IPS-18c (cell line): Measurements from ENCODE around the gene RTN4.

ENCODE experiments used
- H3K4me3 ChIP-seq: 2 replicates; pipeline ENCODE4 v1.7.0; 2013; ENCODE audit warnings: low read depth, mild to moderate bottlenecking, low read length, moderate library complexity; ENCODE audit not compliant: insufficient read depth
- H3K9me3 ChIP-seq: one replicate; pipeline ENCODE4 v1.6.1; 2013; ENCODE audit warnings: mild to moderate bottlenecking, low read length, moderate library complexity; ENCODE audit not compliant: control insufficient read depth, insufficient read depth

Gene RTN4

DNA sequence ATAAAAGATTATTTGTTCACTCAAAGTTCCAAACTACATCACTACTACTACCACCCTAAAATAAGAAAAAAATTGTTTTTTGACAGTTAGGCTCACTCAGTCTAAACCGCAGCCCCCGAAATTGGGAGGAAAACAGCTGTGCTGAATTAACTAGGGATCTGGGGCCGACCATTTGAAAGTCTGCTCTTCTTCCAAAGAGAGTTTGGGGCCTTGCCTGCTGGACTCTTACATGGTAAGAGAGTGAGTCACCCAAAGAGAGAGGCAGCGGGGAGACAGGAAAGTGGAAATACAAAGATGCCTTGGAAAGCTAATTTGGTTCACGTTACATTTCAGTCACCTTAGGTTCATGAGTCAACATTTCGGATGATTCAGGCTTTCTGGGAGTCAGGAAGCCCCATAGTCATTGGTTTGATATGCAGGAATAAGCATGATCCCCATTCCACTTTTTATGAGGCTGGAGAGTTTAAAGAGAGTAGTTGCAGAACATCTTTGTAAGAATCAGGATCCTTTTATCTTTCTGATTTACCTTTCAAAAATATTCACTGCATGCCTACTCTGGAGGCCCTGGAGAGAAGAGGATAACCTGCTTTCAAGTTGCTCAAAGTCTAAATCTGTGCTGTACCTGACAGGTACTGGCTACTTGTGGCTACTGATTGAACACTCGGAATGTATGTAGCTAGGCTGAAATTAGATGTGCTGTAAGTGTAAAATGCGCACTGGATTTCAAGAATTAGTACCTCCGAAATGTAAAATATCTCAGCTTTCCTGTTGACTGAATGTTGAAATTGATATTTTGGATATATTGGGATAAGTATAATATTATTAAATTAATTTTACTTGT, 995 bp upstream of the RTN4 start:
- no peaks in the 10 kb centered on the region for H3K9me3 ChIP-seq

DNA sequence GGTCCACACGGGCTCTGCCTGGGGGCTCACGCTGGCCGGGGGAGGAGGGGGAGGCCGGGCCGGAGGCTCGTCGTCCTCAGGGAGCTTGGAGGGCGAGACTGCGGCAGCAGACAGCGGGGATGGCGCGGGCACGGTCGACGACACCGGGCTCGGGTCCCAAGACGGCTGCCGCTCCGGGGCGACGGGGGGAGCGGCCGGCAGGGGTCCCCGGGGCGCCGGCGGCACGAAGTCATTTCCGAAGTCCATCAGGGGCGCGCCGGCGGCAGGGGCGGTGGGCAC, 491 bp downstream of the RTN4 start:
- Histone ChIP-seq H3K9me3 (no peaks in the 10 kb centered on the region), H3K4me3 (peak overlapping the region; percentile 76)

More for the DNA sequence above, 995 bp upstream of the RTN4 start:
- H3K4me3 ChIP-seq: peak overlapping the region; percentile 65

DNA sequence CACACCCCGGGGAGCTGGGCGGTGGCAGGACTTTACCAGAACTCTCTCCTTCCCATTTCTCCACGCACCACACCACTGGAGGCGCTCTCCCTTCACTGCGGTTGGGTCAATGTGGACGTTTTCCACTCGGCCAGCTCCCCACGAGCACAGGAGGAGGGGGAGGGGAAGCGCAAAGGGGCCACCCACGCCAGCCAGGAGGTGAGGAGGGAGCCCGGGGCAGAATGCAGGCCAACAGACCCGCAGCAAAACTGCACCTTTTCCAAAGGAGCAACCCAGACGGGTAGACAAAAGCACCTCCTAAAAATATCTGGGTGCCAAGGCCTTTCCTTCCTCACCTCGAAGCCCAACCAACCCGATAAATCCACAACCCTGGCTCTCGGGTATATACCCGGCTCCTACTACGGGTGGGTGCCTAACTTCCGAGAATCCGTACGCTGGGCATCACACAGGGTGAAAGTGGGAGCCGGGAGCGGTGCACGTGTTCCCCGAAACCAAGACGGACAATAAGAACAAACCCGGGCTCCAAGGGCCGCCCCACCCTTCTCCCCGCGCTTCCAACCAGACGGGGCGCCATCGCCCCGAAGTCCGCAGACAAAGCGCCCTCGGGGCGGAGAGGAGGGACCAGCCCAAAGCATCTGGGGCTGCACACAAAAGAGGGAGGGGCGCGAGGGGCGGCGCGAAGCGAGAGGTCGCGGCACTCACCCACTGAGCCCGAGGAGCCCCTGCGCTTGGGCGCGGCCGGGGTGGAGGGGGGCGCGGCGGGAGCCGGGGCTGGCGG, 1.0 kb downstream of the RTN4 start:
- Histone ChIP-seq H3K4me3 (peak overlapping the region; percentile 76), H3K9me3 (no peaks in the 10 kb centered on the region)

DNA sequence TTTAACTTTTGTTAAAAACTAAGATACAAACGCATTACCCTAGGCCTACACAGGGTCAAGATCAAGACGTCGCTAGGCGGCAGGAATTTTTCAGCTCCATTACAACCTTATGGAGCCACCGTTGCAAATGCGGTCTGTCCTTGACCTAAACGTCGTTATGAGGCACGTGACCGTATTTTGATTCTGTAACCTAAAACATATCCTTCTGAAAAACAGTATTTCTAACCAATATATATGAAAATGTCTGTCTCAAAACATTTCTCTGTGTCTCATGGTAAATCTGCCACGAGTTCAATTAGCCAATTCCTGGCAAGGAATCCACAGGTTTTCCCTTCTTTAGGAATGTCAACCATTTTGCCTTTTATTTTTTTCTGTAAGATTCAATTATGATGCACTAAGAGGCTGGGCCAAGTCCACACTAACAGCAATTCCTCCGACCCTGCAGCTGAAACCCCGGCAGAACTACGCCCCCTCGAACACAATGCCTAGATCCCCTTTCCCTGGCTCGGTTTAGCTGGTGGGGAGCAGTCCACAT, 1.7 kb downstream of the RTN4 start:
- no peaks in the 10 kb centered on the region for H3K9me3 ChIP-seq
- H3K4me3 ChIP-seq: peak overlapping the region; percentile 76

DNA sequence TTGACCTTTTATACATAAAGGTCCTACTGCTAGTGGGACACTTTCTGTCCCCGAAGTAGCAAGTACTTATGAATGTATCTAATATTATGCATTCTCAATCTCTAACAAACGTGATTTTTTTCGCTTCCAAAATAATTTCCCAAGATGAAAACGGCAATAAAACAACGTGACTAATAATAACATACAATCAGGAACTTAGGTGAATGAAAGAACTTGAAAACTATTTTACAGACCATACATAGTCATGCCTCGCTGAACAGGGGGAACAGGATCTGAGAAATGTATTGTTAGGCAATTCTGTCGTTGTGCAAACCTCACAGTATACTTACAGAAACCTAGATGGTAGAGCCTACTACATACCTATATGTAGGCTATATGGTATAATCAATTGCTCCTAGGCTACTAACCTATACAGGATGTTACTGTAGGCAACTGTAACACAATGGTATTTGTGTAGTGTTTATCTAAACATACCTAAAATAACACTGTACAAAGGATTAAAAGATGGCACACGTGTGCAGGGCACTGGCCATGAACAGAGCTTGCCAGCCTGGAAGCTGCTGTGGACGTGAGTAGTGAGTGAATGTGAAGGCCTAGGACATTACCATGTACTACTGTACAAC, 2.5 kb downstream of the RTN4 start:
- peak overlapping the region; percentile 76; the same call in 1 of the 2 replicates for H3K4me3 ChIP-seq

DNA sequence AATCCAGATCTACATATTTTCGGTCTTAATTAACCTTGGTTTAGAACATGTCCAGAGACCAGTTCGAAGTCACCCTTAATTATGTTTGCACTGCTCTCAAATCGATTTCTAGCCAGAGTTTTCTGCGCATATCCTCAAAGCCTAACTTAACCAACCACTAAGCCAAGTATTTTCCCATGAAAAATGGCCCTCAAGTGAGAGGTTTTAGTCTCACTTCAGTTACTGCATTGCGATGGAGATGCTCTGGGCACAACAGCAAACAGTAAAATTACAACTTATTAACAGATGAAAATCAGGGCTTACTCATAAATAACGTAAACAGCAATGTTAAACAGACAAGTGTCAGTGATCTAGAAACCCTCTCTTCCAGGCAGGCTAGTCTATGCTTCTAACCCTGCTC, 4.5 kb downstream of the RTN4 start:
- Histone ChIP-seq H3K9me3 (no peaks in the 10 kb centered on the region), H3K4me3 (no peak overlapping the region)

More for the DNA sequence above, 2.5 kb downstream of the RTN4 start:
- H3K9me3 ChIP-seq: no peaks in the 10 kb centered on the region

DNA sequence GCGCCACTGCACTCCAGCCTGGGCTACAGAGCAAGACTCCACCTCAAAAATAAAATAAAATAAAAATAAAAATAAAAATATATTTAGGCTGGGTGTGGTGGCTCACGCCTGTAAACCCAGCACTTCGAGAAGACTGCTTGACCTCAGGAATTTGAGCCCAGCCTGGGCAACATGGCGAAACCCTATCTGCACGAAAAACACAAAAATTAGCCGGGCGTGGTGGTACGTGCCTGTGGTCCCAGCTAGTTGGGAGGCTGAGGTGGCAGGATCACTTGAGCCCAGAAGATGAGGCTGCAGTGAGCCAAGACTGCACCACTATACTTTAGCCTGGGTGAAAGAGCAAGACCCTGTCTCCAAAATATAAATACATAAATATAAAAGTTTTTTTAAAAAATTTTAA, 6.4 kb downstream of the RTN4 start:
- H3K9me3 ChIP-seq: no peaks in the 10 kb centered on the region
- no peak overlapping the region for H3K4me3 ChIP-seq

DNA sequence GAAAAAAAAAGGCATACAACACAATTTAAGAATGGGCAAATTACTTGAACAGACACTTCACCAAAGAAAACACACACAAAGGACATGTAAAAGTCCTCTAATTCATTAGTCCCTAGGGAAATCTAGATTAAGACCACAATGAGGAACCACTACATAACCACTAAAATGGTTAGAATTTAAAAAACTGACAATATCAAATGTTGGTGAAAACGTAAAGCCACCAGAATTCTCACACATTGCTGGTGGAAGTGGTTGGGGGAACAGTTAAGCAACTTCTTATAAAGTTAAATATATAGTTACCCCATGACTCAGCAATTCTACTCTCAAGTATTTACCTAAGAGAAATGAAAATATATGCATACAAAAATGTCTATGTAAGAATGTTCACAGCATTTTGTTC, 11.8 kb downstream of the RTN4 start:
- Histone ChIP-seq H3K4me3 (no peak overlapping the region), H3K9me3 (no peaks in the 10 kb centered on the region)

GRCh38 chr2:55035716-55036115, 14.5 kb downstream of the RTN4 start:
- Histone ChIP-seq H3K9me3 (no peaks in the 10 kb centered on the region), H3K4me3 (no peak overlapping the region)

- no peaks in the 10 kb centered on the region for H3K9me3 ChIP-seq
- H3K4me3 ChIP-seq: no peak overlapping the region
These were observed 16.3 kb downstream of the RTN4 start for GRCh38 chr2:55033921-55034320.

GRCh38 chr2:55033076-55033742, 17.0 kb downstream of the RTN4 start:
- H3K9me3 ChIP-seq: no peaks in the 10 kb centered on the region
- H3K4me3 ChIP-seq: no peak overlapping the region

- Histone ChIP-seq H3K9me3 (no peaks in the 10 kb centered on the region), H3K4me3 (no peak overlapping the region)
These were observed 18.7 kb downstream of the RTN4 start for GRCh38 chr2:55031505-55031904.

DNA sequence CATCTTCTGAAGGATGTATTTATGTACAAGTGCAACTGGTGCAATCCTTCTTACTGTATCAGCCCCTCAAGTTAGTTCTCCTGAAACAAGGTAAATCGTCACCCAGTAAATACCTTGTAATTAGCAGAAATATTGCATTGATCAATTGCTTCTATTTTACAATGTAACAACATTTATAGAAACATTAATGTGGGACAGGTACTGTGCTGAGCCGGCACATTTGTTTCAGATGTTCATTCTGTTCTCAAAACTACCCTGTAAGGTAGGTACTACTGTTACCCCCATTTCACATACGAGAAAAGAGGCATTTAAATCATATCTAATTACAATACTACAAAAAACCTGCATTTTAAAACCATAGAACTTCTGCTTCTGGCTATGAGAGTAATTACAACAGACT, 19.5 kb downstream of the RTN4 start:
- Histone ChIP-seq H3K4me3 (no peak overlapping the region), H3K9me3 (no peaks in the 10 kb centered on the region)

- H3K4me3 ChIP-seq: no peak overlapping the region
- H3K9me3 ChIP-seq: no peaks in the 10 kb centered on the region
These were observed 21.2 kb downstream of the RTN4 start for GRCh38 chr2:55029098-55029497.

DNA sequence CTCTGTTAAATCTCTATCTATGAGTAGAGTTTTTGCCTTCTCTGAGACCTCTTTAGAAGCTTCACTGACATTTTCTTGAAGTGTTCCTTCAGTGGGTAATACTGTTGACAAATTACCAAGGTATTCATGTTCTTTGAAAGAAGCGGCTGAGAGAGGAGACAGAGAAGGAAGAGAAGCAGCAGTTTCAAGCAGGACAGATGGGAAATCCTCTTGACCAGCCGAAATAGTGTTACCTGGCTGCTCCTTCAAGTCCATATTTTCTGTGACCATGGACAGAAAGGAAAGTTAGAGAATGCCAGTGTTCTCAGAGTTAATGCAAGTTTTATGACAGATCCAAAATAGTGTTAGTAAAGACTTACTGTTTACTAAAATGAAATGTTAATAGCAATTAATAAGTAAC, 23.0 kb downstream of the RTN4 start:
- no peak overlapping the region for H3K4me3 ChIP-seq
- no peaks in the 10 kb centered on the region for H3K9me3 ChIP-seq

- H3K4me3 ChIP-seq: no peak overlapping the region
These were observed 24.0 kb downstream of the RTN4 start for GRCh38 chr2:55026202-55026601.

DNA sequence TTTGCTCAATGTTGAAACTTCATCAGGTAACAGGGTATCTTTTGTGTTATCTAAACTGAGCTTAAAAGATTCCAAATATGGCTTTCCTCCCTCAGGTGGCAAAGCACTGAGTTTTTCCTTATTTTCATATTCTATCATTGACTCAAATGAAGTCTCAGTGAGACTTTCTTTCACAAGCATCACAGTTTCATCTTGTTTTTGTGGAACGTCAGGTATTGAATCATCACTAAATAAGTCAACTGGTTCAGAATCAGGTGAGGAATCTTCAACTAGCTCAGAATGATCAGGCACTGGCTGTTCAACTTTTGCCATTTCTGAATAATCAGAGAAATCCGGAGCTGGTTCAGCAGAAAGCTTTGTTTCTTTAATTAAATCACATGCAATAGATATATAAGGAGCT, 24.6 kb downstream of the RTN4 start:
- no peaks in the 10 kb centered on the region for H3K9me3 ChIP-seq
- no peak overlapping the region for H3K4me3 ChIP-seq

More at GRCh38 chr2:55026202-55026601, 24.0 kb downstream of the RTN4 start:
- H3K9me3 ChIP-seq: no peaks in the 10 kb centered on the region
